Endothelial cell of umbilical vein (primary cell): Measurements from ENCODE around the gene TIMP1. TPM values are rescaled to one million over a fixed set of nuclear protein-coding genes. Genes with fewer than 3 reads are reported as not detected.

Source experiments
- BruUV-seq: library from RNA; stranded (reverse); fragments of 400-500 nt; replicated peaks from 2 replicates; lab custom pipeline; 2021; lab: Mats Ljungman, UMichigan
- CTCF ChIA-PET: fragments of 300-600, 350-600 bp; sonication (Branson Sonifier 250); formaldehyde crosslinking; loops from one replicate; lab custom pipeline; 2021; ENCODE audit warnings: antibody characterized with exemption, inconsistent platforms; lab: Charles Lee
- POLR2A ChIA-PET: fragments of 300-600, 350-600 bp; sonication (Branson Sonifier 250); formaldehyde crosslinking; loops from one replicate; lab custom pipeline; 2021; ENCODE audit warnings: antibody characterized with exemption, inconsistent platforms; lab: Charles Lee
- DNase-seq: peaks from one replicate; pipeline ENCODE4 v3.0.0-alpha.2; 2011; ENCODE audit warnings: low read depth, low spot score
- FAIRE-seq: peaks from 2 replicates; lab custom pipeline; 2011; peaks lifted over from hg19 to GRCh38; lab: Jason Lieb, UNC
- H2AFZ ChIP-seq: 2 replicates; pipeline ENCODE4 v1.6.0; 2012; ENCODE audit warnings: low read depth, low read length, control low read depth, inconsistent platforms
- H3K27ac ChIP-seq: 2 replicates; pipeline ENCODE4 v1.5.1; 2011; ENCODE audit warnings: low read depth, mild to moderate bottlenecking, control low read depth, low read length, moderate library complexity; ENCODE audit not compliant: insufficient read depth
- H3K27me3 ChIP-seq, 2 experiments: 2 replicates each; pipeline versions ENCODE4 v1.6.0 to v1.6.1; 2011; ENCODE audit warnings: low read length in 2 of 2, mixed read lengths in 1 of 2; ENCODE audit not compliant: control insufficient read depth in 2 of 2, insufficient read depth in 2 of 2
- H3K36me3 ChIP-seq, 2 experiments: 2 replicates in 1 of 2; 3 replicates in 1 of 2; pipeline ENCODE4 v1.5.1; 2011; ENCODE audit warnings: low read length in 2 of 2, mild to moderate bottlenecking in 1 of 2, moderate library complexity in 1 of 2; ENCODE audit not compliant: control insufficient read depth in 2 of 2, insufficient read depth in 2 of 2; ENCODE audit errors: extremely low read depth in 1 of 2
- H3K4me1 ChIP-seq: 3 replicates; pipeline ENCODE4 v1.5.1; 2011; ENCODE audit warnings: mild to moderate bottlenecking, low read length; ENCODE audit not compliant: control insufficient read depth, insufficient read depth; ENCODE audit errors: extremely low read depth
- H3K4me2 ChIP-seq: 2 replicates; pipeline ENCODE4 v1.6.1; 2011; ENCODE audit warnings: low read length, control low read depth, mixed read lengths; ENCODE audit not compliant: insufficient read depth
- H3K4me3 ChIP-seq, 3 experiments: fragments of 200-600 bp in 1 of 3; sonication (generic), shearing (Covaris generic) in 1 of 3; replicated peaks in 1 of 3; 2 replicates each; pipeline ENCODE4 v1.5.1; 2011 to 2016; ENCODE audit warnings: control low read depth in 3 of 3, low read length in 3 of 3, mild to moderate bottlenecking in 2 of 3, inconsistent platforms in 1 of 3, low read depth in 1 of 3, moderate library complexity in 1 of 3; ENCODE audit not compliant: insufficient read depth in 1 of 3
- H3K79me2 ChIP-seq: 2 replicates; pipeline ENCODE4 v1.6.0; 2012; ENCODE audit warnings: low read length, inconsistent platforms; ENCODE audit not compliant: control insufficient read depth, insufficient read depth
- H3K9ac ChIP-seq: replicated peaks from 2 replicates; pipeline ENCODE3; 2011; ENCODE audit warnings: low read length, control low read depth; ENCODE audit not compliant: insufficient read depth; ENCODE audit errors: extremely low read depth
- H3K9me1 ChIP-seq: replicated peaks from 3 replicates; pipeline ENCODE4 v1.6.0; 2011; ENCODE audit warnings: mild to moderate bottlenecking, low read length; ENCODE audit not compliant: control insufficient read depth, insufficient read depth; ENCODE audit errors: extremely low read depth
- H3K9me3 ChIP-seq: replicated peaks from 2 replicates; pipeline ENCODE4 v1.5.1; 2012; ENCODE audit warnings: low read length, inconsistent platforms; ENCODE audit not compliant: control insufficient read depth, insufficient read depth
- H4K20me1 ChIP-seq: replicated peaks from 2 replicates; pipeline ENCODE3; 2011; ENCODE audit warnings: mild to moderate bottlenecking, low read length; ENCODE audit not compliant: control insufficient read depth, insufficient read depth; ENCODE audit errors: extremely low read depth
- EZH2 ChIP-seq: IDR thresholded peaks from 2 replicates; pipeline ENCODE4 v1.6.1; 2012; ENCODE audit warnings: borderline replicate concordance, low read depth, mild to moderate bottlenecking, moderate library complexity, low read length, inconsistent platforms; ENCODE audit not compliant: severe bottlenecking
- FOS ChIP-seq: IDR thresholded peaks from 2 replicates; pipeline ENCODE4 v1.6.1; 2011; ENCODE audit warnings: mild to moderate bottlenecking, low read length, moderate library complexity, borderline replicate concordance; ENCODE audit not compliant: insufficient read depth
- GATA2 ChIP-seq: IDR thresholded peaks from 2 replicates; pipeline ENCODE4 v1.7.0; 2011; ENCODE audit warnings: low read depth, mild to moderate bottlenecking, moderate library complexity, mixed read lengths, low read length; ENCODE audit not compliant: insufficient read length, insufficient read depth
- MYC ChIP-seq: IDR thresholded peaks from one replicate; pipeline ENCODE4 v1.6.1; 2011; ENCODE audit warnings: mild to moderate bottlenecking, low read depth, low read length
- POLR2A ChIP-seq: IDR thresholded peaks from 2 replicates; pipeline ENCODE4 v1.6.1; 2012; ENCODE audit warnings: low read depth, mild to moderate bottlenecking, control low read depth, low read length
- POLR2AphosphoS5 ChIP-seq: IDR thresholded peaks from 2 replicates; pipeline ENCODE4 v1.6.1; 2012; ENCODE audit warnings: low read depth, mild to moderate bottlenecking, control low read depth, low read length, moderate library complexity; ENCODE audit not compliant: insufficient read depth
- dilution Hi-C: fragments of 300-500 bp; cut with MboI; formaldehyde crosslinking; loops from one replicate; pipeline ENCODE4 v1.15.0; 2019; ENCODE audit warnings: low sequenced_read_pairs; ENCODE audit not compliant: extremely low pct_ligation_motif_present
- intact Hi-C: fragments of 100-400 bp; cut with micrococcal nuclease; formaldehyde crosslinking; loops from one replicate; pipeline ENCODE4 v1.10.0; 2022
- polyA plus RNA-seq, 4 experiments: library from polyadenylated mRNA; depleted of rRNA in 3 of 4; stranded (reverse) in 3 of 4; unstranded in 1 of 4; fragments of >200 nt; gene quantifications; 2 replicates each; pipeline versions ENCODE4 v1.2.1 to v1.2.3, GENCODE V29; 2011 to 2012; ENCODE audit warnings: missing spikeins in 1 of 4
- total RNA-seq: library from RNA; stranded (reverse); gene quantifications from 2 replicates; pipeline ENCODE4 v1.2.3, GENCODE V29; 2021
- TF ChIP-seq, protein P1 (sequence below): IDR thresholded peaks from 2 replicates; pipeline ENCODE4 v1.6.1; 2011; ENCODE audit not compliant: insufficient read depth, insufficient read length

Gene TIMP1
- total and polyA plus RNA-seq, 2 donors (not counting 3 experiments of a cell fraction or from before 2014, with no cell fraction given), result 124 to 277 TPM

DNA sequence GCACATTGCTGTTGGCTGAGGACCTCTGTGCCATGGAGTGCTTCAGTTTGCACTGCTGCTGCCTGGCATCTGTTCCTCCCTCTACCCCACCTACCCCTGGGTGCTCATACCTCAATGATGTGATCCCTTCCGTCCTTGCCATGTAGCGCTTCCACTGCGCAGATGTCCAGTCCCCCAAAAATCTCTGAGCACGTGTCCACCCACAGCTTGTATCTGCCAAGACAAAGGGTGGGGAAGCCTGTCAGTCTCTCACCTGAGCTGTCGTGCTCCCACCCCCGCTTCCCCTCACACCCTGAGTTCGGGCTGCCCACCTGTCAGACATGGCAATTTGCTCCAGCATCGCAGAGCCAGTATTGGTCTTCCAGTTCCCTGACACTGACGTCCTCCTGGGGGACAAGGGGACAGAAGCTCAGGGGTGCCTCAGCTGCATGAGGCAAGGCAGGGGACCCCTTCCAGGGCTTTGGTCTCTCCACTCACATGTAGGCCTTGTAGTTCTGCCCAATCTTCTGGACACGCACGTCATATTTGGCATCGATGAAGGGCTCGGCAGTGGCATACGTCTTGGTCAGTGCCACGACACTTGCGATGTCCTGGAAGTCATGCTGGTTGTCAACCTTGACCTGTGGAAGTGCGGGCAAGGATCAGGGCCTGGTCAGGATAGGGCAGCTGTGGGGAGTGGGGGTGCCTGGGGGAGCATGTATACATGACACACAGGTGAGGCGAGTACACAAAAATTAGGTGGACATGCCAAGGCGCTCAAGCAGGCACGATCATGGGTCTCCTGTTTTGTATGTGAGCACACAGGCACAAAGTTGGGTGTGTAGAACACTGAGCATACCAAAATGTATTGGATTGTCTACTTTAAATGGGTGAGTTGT is 6.0 kb upstream of the TIMP1 start:
- Histone ChIP-seq H3K4me1 (peaks cover 2% of the 10 kb centered on the region), H2AFZ (no peak overlapping the region), H3K27ac (no peak overlapping the region), H3K4me2 (no peak overlapping the region), H3K79me2 (no peaks in the 10 kb centered on the region), H4K20me1 (no peaks in the 10 kb centered on the region), H3K36me3 (peaks cover 0 to under 1% of the 10 kb centered on the region in 2 experiments), H3K9me3 (no peaks in the 10 kb centered on the region), H3K4me3 (no peak overlapping the region), H3K9me1 (no peaks in the 10 kb centered on the region), H3K9ac (no peak overlapping the region), H3K27me3 (no peaks in the 10 kb centered on the region)
- dilution Hi-C loops (no loop called here), intact Hi-C loops (no loop called here)
- TF ChIP-seq EZH2, result no peak
- TF ChIP-seq FOS, result no peak
- no peak for TF ChIP-seq POLR2AphosphoS5
- TF ChIP-seq MYC, result no peak
- no peak for TF ChIP-seq GATA2
- no peak for TF ChIP-seq POLR2A
- TF ChIP-seq, protein P1, sequence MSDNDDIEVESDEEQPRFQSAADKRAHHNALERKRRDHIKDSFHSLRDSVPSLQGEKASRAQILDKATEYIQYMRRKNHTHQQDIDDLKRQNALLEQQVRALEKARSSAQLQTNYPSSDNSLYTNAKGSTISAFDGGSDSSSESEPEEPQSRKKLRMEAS, result no peak
- DNase-seq (no peak), FAIRE-seq (no peak)
- no TSS peak for BruUV-seq
- ChIA-PET CTCF (no interaction called here), POLR2A (no interaction called here)
